Epithelial cell of esophagus (primary cell): ENCODE measurements around the gene CRYBG1.
A peak's percentile ranks its signal among the peaks of the same experiment; 100 is the strongest.

Source experiments
- DNase-seq: peaks from one replicate; pipeline ENCODE4 v3.0.0; 2010; ENCODE audit warnings: low read depth
- H3K4me3 ChIP-seq: 2 replicates; pipeline ENCODE4 v1.5.1; 2011; ENCODE audit warnings: mild to moderate bottlenecking, low read length, control low read depth
- TF ChIP-seq, protein P1 (sequence below): IDR thresholded peaks from 2 replicates; pipeline ENCODE4 v1.5.1; 2011; ENCODE audit warnings: low read depth, mild to moderate bottlenecking, low read length, control low read depth, inconsistent platforms; ENCODE audit not compliant: insufficient read depth; ENCODE audit errors: missing control alignments

The CRYBG1 gene

DNA sequence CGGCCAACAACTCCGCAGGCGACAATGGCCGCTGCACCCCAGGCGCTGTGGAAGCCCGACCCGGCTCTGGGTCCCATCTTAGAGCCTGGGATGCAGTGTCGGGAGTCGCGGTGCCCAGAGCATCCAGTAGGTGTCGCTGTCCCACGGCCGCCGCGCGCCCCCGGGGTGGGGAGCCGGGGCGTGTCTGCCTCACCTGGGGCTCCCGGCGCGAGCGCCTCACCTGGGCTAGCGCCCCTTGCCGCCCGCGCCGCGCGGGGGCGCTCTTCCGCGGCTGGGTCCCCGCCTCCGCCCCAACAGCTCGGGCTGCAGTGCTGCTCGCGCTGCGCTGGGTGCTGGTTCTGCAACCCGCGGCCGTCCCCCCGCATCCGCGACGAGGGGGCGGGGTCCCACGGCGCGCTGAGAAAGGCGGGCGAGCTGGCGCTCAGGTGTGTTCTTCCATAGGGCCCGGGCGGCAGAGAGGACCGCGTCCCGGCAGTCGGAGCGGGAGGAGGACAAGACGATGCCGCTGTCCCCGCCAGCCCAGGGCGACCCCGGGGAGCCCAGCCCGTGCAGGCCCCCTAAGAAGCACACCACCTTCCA, at the start of gene CRYBG1:
TSS of gene CRYBG1 (plus strand) at position 308 of the 579 bp plus-strand sequence. CDS start at position 500, 192 bp downstream.
- peak; percentile 90 for DNase-seq
- peak within 1 kb of the TSS; percentile 93 for H3K4me3 ChIP-seq
- TF ChIP-seq, protein P1, sequence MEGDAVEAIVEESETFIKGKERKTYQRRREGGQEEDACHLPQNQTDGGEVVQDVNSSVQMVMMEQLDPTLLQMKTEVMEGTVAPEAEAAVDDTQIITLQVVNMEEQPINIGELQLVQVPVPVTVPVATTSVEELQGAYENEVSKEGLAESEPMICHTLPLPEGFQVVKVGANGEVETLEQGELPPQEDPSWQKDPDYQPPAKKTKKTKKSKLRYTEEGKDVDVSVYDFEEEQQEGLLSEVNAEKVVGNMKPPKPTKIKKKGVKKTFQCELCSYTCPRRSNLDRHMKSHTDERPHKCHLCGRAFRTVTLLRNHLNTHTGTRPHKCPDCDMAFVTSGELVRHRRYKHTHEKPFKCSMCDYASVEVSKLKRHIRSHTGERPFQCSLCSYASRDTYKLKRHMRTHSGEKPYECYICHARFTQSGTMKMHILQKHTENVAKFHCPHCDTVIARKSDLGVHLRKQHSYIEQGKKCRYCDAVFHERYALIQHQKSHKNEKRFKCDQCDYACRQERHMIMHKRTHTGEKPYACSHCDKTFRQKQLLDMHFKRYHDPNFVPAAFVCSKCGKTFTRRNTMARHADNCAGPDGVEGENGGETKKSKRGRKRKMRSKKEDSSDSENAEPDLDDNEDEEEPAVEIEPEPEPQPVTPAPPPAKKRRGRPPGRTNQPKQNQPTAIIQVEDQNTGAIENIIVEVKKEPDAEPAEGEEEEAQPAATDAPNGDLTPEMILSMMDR: peak; percentile 71

DNA sequence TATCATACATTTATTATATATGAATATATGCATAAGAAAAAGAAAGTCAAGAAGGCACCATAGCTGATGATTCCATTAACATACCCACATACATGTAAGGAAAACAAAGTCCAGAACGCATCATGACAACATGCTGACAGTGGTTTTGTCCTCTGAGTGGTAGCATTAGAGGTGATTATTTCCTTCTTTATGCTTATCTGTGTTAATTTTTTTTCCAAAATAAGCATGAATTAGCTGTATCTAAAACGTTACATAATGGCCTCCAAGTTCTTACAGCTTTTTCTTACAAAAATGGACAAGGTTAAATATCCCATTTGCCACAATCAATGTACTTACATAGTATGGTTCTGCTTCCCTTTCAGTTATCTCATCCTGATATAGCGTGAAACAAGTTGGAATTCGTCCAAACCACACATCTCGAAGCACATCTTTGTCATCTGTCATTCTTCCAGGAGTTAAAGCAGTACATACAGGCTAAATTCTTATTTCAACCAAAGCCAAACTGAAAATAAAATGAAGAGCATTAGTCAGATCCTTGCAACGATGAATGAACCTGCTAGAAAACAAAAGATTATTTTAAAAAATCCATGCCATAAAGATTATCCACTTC, 44.6 kb upstream of the CRYBG1 start:
- DNase-seq: peak; percentile 44
- TF ChIP-seq, protein P1: no peak
- no peak overlapping the region for H3K4me3 ChIP-seq

DNA sequence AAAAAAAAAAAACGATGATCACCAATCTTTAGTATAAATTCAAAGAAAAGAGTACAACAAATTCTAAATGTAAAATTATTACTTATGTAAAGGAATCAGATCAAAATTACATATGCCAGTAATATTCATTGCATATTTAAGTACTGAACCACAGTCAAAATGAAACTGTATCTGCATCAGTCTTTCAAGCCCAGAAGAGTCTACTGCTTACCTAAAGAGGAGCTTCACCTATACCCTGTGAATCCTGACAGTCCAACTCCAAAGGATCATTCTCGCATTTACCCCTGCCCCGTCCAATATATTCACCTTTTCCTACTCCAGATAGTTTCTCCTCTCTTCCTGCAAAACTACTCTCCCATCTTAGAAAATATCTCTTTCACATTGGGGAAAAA, 44.1 kb upstream of the CRYBG1 start:
- TF ChIP-seq, protein P1: no peak
- no peak for DNase-seq
- no peak overlapping the region for H3K4me3 ChIP-seq

GRCh38 chr6:106318061-106318460, 42.5 kb upstream of the CRYBG1 start:
- TF ChIP-seq, protein P1: no peak
- no peak overlapping the region for H3K4me3 ChIP-seq
- no peak for DNase-seq

DNA sequence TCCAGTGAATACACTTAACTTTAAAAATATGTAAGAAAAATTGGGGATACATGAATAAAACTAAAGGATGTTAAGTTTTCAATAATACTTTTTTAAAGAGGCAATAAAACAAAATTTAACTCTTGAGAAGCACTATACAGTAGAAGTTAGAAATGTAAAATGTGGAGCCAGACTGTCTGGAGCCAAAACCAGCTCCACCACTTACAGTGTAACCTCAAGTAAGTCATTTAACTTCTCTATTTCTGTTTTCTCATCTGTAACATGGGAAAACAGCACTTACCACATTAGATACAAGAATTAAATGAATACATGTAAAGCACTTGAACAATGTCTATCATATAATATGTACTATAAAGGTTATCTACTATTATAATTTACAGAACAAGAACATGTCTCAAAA, 41.7 kb upstream of the CRYBG1 start:
- no peak for DNase-seq
- no peak overlapping the region for H3K4me3 ChIP-seq
- TF ChIP-seq, protein P1: no peak

GRCh38 chr6:106321940-106322339, 38.6 kb upstream of the CRYBG1 start:
- H3K4me3 ChIP-seq: no peak overlapping the region
- no peak for DNase-seq
- TF ChIP-seq, protein P1: no peak
